ENCODE measurements around the gene HS6ST2.

DNA sequence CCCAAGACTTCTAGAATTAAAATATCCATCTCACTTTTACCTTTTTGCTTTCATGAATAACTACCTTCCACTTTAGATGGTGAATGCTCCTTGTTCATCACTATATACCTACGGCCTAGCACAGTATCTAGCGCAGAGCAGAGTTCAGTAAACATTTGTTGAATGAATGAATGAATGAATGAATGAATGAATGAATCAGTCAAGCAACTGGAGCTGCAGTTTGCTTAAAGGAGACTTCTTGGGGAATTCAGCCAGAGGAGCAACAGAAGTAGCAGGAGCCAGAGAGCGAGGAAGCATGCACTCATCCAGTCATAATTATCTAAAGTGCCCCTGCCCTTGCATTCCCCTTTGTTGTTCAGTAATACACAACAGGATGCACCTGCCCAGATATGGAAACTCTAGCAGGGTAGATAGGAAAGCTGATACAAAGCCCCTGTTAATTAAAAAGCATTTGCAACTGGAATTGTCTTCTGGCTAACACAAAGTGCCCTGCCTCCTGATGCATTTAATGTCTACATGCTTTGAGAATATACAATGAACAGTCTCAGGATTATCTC lies 366.6 kb downstream of the HS6ST2 start:
- TF ChIP-seq, protein P1, sequence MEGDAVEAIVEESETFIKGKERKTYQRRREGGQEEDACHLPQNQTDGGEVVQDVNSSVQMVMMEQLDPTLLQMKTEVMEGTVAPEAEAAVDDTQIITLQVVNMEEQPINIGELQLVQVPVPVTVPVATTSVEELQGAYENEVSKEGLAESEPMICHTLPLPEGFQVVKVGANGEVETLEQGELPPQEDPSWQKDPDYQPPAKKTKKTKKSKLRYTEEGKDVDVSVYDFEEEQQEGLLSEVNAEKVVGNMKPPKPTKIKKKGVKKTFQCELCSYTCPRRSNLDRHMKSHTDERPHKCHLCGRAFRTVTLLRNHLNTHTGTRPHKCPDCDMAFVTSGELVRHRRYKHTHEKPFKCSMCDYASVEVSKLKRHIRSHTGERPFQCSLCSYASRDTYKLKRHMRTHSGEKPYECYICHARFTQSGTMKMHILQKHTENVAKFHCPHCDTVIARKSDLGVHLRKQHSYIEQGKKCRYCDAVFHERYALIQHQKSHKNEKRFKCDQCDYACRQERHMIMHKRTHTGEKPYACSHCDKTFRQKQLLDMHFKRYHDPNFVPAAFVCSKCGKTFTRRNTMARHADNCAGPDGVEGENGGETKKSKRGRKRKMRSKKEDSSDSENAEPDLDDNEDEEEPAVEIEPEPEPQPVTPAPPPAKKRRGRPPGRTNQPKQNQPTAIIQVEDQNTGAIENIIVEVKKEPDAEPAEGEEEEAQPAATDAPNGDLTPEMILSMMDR (IDR thresholded peaks at IDR 0.05; ENCODE audit: low read depth, low read length, poor library complexity, severe bottlenecking): no peak
- no peak for TF ChIP-seq EZH2phosphoT487 (IDR thresholded peaks at IDR 0.05; ENCODE audit: borderline replicate concordance, low read length)

Data from DOHH2 (cell line).